ENCODE results near the gene WWTR1.

Gene WWTR1
- 0.39 to 0.84 reads per million in 2 experiments for total RNA-seq

- DNase-seq (ENCODE audit: low read depth): no peak
These were observed at the start of gene WWTR1 for GRCh38 chr3:149657926-149658743. Gene WWTR1 (minus strand): TSS chr3:149658025. CDS start chr3:149657306, 719 bp downstream.

GRCh38 chr3:149706905-149707304, 49.1 kb upstream of the WWTR1 start:
- DNase-seq (ENCODE audit: low read depth): no peak

- DNase-seq (ENCODE audit: low read depth): no peak
These were observed 47.6 kb upstream of the WWTR1 start for GRCh38 chr3:149705416-149705815.

DNA sequence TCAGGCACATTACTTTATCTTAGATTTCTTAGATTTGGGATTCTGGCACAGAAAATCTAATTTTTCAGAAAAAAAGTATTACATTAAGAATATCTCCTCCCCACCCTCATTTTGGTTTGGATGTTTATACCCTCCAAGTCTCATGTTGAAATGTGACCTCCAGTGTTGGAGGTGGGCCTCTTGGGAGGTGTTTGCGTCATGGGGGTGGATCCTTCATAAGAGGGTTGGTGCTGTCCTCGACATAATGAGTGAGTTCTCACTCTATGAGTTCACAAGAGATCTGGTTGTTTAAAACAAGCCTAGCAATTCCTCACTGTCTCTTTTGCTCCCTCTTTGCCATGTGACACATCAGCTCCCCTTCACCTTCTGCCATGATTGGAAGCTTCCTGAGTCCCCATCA, 45.6 kb upstream of the WWTR1 start:
- DNase-seq (ENCODE audit: low read depth): no peak

DNA sequence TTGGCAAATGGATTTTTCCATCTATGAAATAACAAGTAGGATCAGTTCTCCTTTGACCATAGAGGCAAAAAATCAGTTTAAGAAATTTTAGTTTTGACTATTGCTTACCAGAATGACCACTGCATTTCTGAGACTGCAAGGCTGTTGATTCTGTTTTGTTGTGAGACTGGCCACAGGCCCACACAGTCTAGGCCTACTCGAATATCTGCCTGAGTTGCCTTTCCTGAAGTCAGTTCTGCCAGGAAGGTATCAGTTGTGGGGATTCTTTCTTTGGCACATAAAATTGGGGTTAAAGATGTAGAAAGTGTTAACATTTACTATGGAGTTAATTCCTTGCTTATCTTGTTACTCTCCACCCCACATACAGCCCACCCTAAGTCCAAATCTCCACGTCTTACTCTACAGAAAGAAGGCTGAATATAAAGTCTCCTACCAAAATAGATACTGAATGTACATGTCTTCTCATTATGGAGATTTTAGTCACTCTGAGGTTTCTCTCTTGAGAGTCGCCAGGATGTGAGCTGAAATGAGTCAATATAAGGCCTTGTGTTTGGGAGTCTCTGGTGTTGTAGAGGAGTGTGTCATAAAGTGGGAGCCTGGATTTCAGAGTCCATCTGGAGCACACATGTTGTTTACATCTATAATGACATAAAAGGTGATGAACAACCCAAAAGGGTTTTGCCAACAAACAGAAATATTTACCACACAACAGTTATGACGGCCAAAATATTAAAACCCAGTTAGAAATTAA, 45.0 kb upstream of the WWTR1 start:
- no peak for DNase-seq (ENCODE audit: low read depth)

GRCh38 chr3:149701977-149702350, 44.1 kb upstream of the WWTR1 start:
- DNase-seq (ENCODE audit: low read depth): no peak

- DNase-seq (ENCODE audit: low read depth): no peak
These were observed 43.6 kb upstream of the WWTR1 start for GRCh38 chr3:149701206-149701976.

DNA sequence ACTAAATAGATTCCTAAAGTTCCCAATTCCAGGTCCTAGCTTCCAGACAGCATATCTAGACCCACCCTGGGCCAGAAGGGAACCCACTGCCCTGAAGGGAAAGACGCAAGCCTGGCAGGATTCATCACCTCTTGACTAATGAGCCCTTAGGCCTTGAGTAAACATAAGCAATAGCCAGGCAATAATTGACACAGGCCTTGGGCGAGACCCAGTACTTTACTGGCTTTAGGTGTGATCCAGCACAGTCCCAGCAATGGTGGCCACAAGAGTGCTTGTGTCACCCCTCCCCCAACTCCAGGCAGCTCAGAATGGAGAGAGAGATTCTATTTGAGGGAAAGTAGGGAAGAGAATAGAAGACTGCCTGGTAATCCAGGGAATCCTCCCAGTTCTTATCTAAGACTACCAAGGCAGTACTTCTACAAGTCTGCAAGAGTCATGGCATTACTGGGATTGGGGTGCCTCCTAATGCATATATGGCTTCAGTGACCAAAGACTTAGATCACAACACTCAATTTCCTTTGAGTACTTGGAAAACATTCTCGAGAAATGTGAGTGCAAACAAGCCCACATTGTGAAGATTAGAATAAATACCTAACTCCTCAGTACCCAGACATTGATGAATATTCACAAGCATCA, 30.4 kb upstream of the WWTR1 start:
- DNase-seq (ENCODE audit: low read depth): no peak

DNA sequence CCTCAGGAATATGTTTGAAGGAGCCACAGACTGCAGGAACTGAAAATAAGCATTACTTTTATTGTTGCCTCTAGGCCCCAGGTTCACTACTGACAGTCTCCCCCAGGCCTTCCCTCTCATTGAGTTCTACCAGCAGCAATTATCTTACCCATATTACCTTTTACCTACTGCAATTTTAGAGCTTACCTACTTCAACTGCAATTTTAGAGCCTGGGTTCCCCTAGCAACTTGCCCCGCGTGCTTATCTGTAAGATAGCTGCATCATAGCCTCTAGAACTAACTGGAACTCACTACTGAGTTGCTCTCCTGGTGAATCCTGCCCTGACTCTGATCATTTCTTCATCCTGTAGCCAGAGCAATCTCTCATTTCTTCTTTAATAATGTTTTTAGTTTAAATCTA, 29.2 kb upstream of the WWTR1 start:
- no peak for DNase-seq (ENCODE audit: low read depth)

GRCh38 chr3:149678351-149678950, 20.6 kb upstream of the WWTR1 start:
- DNase-seq (ENCODE audit: low read depth): no peak

- no peak for DNase-seq (ENCODE audit: low read depth)
These were observed 15.6 kb upstream of the WWTR1 start for GRCh38 chr3:149673393-149673792.

DNA sequence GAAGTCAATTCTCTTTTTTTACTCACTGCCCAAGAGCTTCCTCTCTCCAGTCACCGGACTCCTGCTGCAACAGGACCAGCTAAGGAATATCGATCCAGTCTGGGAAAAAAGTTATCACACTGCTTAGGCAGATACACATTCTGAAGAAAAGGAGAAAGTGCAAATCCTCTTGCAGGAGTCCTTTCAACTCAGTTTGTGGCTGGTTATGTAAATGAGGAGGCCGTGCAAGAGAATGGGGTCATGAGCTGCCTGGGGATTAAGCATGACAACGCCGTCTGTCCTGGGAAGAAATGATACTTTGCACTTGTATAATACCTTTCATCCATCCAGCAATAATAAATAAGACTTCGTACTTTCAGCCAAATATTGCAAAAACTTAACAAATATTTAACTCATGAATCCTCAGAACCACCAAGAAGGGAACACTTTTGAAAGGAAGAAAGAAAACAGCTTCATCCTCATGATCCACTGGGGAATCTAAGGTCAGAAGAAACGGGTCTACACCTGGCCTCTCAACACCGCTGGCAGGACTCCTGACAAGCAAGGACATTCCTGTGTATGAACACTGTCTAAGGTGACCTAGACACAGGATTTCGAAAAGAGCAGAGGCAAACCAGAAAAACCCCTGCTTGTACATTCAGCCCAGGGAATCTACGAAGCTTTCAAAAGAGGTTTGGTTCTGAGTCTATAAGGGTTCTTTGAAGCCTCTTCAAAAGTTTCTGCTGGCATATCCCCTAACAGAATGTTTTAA, 13.1 kb upstream of the WWTR1 start:
- DNase-seq (ENCODE audit: low read depth): no peak

GRCh38 chr3:149667576-149667975, 9.8 kb upstream of the WWTR1 start:
- no peak for DNase-seq (ENCODE audit: low read depth)

DNA sequence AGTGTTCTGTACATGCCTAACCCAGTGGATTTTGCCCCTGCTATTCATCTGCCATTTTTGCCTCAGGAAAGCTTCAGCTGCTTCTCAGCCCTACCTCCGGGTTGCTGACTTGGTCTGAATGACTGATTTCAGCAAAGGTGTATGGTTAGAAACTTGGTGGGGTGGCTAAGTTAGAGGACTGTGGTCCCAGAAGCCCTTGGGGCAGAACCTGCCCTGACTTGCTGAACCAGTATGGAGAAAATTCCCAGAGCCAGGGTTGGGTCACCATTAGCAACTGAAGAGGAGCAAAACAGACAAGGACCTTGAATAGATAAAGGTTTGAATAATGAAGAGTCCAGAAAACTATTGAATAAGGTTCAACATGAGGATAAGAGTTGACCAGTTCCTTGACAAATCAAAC, 6.1 kb upstream of the WWTR1 start:
- DNase-seq (ENCODE audit: low read depth): no peak

- no peak for DNase-seq (ENCODE audit: low read depth)
These were observed 4.5 kb upstream of the WWTR1 start for GRCh38 chr3:149662240-149662887.

- no peak for DNase-seq (ENCODE audit: low read depth)
These were observed 2.6 kb upstream of the WWTR1 start for GRCh38 chr3:149660462-149660861.

GRCh38 chr3:149658744-149659497, 1.1 kb upstream of the WWTR1 start:
- DNase-seq (ENCODE audit: low read depth): no peak

- DNase-seq (ENCODE audit: low read depth): no peak
These were observed 402 bp downstream of the WWTR1 start for GRCh38 chr3:149657321-149657925.

Data from T follicular helper cell (primary cell).